ENCODE data around the gene ARSG. TPM values are rescaled to one million over a fixed set of nuclear protein-coding genes. Genes with fewer than 3 reads are reported as not detected.

The ARSG gene
- total and polyA plus RNA-seq, 2 experiments from 2014 or later: 1.7 to 5.1 TPM

- TF ChIP-seq, protein P1, sequence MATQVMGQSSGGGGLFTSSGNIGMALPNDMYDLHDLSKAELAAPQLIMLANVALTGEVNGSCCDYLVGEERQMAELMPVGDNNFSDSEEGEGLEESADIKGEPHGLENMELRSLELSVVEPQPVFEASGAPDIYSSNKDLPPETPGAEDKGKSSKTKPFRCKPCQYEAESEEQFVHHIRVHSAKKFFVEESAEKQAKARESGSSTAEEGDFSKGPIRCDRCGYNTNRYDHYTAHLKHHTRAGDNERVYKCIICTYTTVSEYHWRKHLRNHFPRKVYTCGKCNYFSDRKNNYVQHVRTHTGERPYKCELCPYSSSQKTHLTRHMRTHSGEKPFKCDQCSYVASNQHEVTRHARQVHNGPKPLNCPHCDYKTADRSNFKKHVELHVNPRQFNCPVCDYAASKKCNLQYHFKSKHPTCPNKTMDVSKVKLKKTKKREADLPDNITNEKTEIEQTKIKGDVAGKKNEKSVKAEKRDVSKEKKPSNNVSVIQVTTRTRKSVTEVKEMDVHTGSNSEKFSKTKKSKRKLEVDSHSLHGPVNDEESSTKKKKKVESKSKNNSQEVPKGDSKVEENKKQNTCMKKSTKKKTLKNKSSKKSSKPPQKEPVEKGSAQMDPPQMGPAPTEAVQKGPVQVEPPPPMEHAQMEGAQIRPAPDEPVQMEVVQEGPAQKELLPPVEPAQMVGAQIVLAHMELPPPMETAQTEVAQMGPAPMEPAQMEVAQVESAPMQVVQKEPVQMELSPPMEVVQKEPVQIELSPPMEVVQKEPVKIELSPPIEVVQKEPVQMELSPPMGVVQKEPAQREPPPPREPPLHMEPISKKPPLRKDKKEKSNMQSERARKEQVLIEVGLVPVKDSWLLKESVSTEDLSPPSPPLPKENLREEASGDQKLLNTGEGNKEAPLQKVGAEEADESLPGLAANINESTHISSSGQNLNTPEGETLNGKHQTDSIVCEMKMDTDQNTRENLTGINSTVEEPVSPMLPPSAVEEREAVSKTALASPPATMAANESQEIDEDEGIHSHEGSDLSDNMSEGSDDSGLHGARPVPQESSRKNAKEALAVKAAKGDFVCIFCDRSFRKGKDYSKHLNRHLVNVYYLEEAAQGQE (IDR thresholded peaks at IDR 0.05; ENCODE audit: unreplicated experiment): no peak
- TF ChIP-seq STAT1 (IDR thresholded peaks at IDR 0.05; ENCODE audit: unreplicated experiment): no peak
- TF ChIP-seq, protein P2, sequence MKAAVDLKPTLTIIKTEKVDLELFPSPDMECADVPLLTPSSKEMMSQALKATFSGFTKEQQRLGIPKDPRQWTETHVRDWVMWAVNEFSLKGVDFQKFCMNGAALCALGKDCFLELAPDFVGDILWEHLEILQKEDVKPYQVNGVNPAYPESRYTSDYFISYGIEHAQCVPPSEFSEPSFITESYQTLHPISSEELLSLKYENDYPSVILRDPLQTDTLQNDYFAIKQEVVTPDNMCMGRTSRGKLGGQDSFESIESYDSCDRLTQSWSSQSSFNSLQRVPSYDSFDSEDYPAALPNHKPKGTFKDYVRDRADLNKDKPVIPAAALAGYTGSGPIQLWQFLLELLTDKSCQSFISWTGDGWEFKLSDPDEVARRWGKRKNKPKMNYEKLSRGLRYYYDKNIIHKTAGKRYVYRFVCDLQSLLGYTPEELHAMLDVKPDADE (IDR thresholded peaks at IDR 0.05): no peak
- TF ChIP-seq ZNF114 (CRISPR knock-in tag; IDR thresholded peaks at IDR 0.05): no peak
- TF ChIP-seq NANOG (IDR thresholded peaks at IDR 0.05; ENCODE audit: borderline replicate concordance): no peak
Observed at GRCh38 chr17:68344701-68345136, 53.4 kb downstream of the ARSG start (continued).

DNA sequence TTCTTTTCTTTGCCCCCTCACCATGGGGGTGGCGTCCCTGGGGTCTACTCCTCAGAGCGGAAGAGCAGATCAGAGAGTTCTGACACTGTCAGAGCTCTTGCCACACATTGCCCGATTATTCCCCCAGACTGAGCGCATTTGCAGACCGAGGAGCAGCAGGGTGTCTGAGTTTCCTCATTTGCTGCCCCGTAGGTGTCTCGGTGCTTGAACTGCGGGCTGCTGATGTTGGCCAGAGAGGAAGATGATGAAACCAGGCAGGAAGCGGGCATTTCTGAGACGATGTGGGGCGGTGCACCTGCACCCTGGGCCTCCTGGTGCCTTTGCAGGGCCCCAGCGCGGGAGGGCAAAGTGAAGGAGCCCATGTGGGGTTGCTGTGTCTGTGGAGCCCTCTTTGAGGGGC, 55.2 kb downstream of the ARSG start:
- no peak for DNase-seq (ENCODE audit: low spot score)
- 0 out of 2 replicates have a peak overlapping the region, but pooled peaks have one; percentile 4 for H3K27ac Mint-ChIP-seq
- H3K27me3 Mint-ChIP-seq (ENCODE audit: insufficient read depth, low read depth, poor library complexity): peaks cover 3% of the 10 kb centered on the region
- TF ChIP-seq, protein P2 (IDR thresholded peaks at IDR 0.05): no peak
- TF ChIP-seq, protein P1 (IDR thresholded peaks at IDR 0.05; ENCODE audit: unreplicated experiment): no peak
- TF ChIP-seq, protein P3, sequence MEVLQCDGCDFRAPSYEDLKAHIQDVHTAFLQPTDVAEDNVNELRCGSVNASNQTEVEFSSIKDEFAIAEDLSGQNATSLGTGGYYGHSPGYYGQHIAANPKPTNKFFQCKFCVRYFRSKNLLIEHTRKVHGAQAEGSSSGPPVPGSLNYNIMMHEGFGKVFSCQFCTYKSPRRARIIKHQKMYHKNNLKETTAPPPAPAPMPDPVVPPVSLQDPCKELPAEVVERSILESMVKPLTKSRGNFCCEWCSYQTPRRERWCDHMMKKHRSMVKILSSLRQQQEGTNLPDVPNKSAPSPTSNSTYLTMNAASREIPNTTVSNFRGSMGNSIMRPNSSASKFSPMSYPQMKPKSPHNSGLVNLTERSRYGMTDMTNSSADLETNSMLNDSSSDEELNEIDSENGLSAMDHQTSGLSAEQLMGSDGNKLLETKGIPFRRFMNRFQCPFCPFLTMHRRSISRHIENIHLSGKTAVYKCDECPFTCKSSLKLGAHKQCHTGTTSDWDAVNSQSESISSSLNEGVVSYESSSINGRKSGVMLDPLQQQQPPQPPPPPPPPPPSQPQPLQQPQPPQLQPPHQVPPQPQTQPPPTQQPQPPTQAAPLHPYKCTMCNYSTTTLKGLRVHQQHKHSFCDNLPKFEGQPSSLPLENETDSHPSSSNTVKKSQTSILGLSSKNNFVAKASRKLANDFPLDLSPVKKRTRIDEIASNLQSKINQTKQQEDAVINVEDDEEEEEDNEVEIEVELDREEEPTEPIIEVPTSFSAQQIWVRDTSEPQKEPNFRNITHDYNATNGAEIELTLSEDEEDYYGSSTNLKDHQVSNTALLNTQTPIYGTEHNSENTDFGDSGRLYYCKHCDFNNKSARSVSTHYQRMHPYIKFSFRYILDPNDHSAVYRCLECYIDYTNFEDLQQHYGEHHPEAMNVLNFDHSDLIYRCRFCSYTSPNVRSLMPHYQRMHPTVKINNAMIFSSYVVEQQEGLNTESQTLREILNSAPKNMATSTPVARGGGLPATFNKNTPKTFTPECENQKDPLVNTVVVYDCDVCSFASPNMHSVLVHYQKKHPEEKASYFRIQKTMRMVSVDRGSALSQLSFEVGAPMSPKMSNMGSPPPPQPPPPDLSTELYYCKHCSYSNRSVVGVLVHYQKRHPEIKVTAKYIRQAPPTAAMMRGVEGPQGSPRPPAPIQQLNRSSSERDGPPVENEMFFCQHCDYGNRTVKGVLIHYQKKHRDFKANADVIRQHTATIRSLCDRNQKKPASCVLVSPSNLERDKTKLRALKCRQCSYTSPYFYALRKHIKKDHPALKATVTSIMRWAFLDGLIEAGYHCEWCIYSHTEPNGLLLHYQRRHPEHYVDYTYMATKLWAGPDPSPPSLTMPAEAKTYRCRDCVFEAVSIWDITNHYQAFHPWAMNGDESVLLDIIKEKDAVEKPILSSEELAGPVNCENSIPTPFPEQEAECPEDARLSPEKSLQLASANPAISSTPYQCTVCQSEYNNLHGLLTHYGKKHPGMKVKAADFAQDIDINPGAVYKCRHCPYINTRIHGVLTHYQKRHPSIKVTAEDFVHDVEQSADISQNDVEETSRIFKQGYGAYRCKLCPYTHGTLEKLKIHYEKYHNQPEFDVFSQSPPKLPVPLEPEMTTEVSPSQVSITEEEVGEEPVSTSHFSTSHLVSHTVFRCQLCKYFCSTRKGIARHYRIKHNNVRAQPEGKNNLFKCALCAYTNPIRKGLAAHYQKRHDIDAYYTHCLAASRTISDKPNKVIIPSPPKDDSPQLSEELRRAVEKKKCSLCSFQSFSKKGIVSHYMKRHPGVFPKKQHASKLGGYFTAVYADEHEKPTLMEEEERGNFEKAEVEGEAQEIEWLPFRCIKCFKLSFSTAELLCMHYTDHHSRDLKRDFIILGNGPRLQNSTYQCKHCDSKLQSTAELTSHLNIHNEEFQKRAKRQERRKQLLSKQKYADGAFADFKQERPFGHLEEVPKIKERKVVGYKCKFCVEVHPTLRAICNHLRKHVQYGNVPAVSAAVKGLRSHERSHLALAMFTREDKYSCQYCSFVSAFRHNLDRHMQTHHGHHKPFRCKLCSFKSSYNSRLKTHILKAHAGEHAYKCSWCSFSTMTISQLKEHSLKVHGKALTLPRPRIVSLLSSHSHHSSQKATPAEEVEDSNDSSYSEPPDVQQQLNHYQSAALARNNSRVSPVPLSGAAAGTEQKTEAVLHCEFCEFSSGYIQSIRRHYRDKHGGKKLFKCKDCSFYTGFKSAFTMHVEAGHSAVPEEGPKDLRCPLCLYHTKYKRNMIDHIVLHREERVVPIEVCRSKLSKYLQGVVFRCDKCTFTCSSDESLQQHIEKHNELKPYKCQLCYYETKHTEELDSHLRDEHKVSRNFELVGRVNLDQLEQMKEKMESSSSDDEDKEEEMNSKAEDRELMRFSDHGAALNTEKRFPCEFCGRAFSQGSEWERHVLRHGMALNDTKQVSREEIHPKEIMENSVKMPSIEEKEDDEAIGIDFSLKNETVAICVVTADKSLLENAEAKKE (CRISPR knock-in tag; IDR thresholded peaks at IDR 0.05): no peak
- TF ChIP-seq NANOG (IDR thresholded peaks at IDR 0.05; ENCODE audit: borderline replicate concordance) (no peak), POLR2AphosphoS5 (IDR thresholded peaks at IDR 0.05; ENCODE audit: low read depth) (no peak)

More for the DNA sequence above, 55.2 kb downstream of the ARSG start:
- H3K9me3 Mint-ChIP-seq: no peaks in the 10 kb centered on the region
- Histone ChIP-seq H3K4me1 (ENCODE audit: insufficient read depth) (no peaks in the 10 kb centered on the region; the same call in 1 of the 2 replicates), H3K36me3 (ENCODE audit: insufficient read depth) (no peaks in the 10 kb centered on the region), H2AFZ (no peak overlapping the region), H4K20me1 (replicated peaks; ENCODE audit: insufficient read depth) (no peaks in the 10 kb centered on the region), H3F3A (replicated peaks; ENCODE audit: low read depth) (no peaks in the 10 kb centered on the region), H3K27me3 (ENCODE audit: insufficient read depth) (no peaks in the 10 kb centered on the region), H3K9me2 (ENCODE audit: insufficient read depth) (no peaks in the 10 kb centered on the region), H3K4me2 (no peak overlapping the region), H3K27ac (ENCODE audit: low read depth) (no peak overlapping the region), H3K4me3 (no peak overlapping the region), H3K79me2 (replicated peaks; ENCODE audit: insufficient read depth) (no peaks in the 10 kb centered on the region)
- peak; percentile 29; the same call in 2 of the 3 replicates for ATAC-seq
- H3K4me3 Mint-ChIP-seq: no peak overlapping the region
- H3K4me1 Mint-ChIP-seq: peaks cover 15% of the 10 kb centered on the region
- H3K36me3 Mint-ChIP-seq (ENCODE audit: low read depth): peaks cover 4% of the 10 kb centered on the region; the same call in 1 of the 3 replicates
